GM23248 (cell line): ENCODE measurements around the gene SAMD14. TPM values are rescaled to one million over a fixed set of nuclear protein-coding genes. Genes with fewer than 3 reads are reported as not detected.

Source experiments
- DNase-seq: peaks from one replicate; pipeline ENCODE4 v3.0.0-alpha.2; 2015
- H2AFZ ChIP-seq: fragments of 200-600 bp; sonication (generic); 2 replicates; pipeline ENCODE4 v1.6.1; 2016; ENCODE audit warnings: antibody characterized with exemption
- H3F3A ChIP-seq: fragments of 200-600 bp; sonication (generic); 2 replicates; pipeline ENCODE4 v1.6.1; 2016; ENCODE audit warnings: mild to moderate bottlenecking, antibody characterized with exemption, mixed run types; ENCODE audit not compliant: insufficient read depth
- H3K27ac ChIP-seq: fragments of 200-600 bp; sonication (generic); 2 replicates; pipeline ENCODE4 v1.5.1; 2016; ENCODE audit warnings: mild to moderate bottlenecking
- H3K27me3 ChIP-seq: fragments of 200-600 bp; sonication (generic); replicated peaks from 2 replicates; pipeline ENCODE4 v1.6.1; 2016; ENCODE audit warnings: mild to moderate bottlenecking; ENCODE audit not compliant: insufficient read depth
- H3K36me3 ChIP-seq: fragments of 200-600 bp; sonication (generic); 2 replicates; pipeline ENCODE4 v1.6.1; 2016; ENCODE audit warnings: low read depth, mild to moderate bottlenecking
- H3K4me1 ChIP-seq: fragments of 200-600 bp; sonication (generic); 2 replicates; pipeline ENCODE4 v1.6.1; 2016; ENCODE audit warnings: mild to moderate bottlenecking; ENCODE audit not compliant: insufficient read depth
- H3K4me2 ChIP-seq: fragments of 200-600 bp; sonication (generic); one replicate; pipeline ENCODE4 v1.6.1; 2016; ENCODE audit warnings: mild to moderate bottlenecking; ENCODE audit not compliant: unreplicated experiment
- H3K4me3 ChIP-seq: fragments of 200-600 bp; sonication (generic); 2 replicates; pipeline ENCODE4 v1.5.1; 2016; ENCODE audit warnings: mild to moderate bottlenecking
- H3K79me2 ChIP-seq: fragments of 200-600 bp; sonication (generic); 2 replicates; pipeline ENCODE4 v1.6.1; 2016; ENCODE audit warnings: mild to moderate bottlenecking; ENCODE audit not compliant: insufficient read depth
- H3K9ac ChIP-seq: fragments of 200-600 bp; sonication (generic); 2 replicates; pipeline ENCODE4 v1.6.1; 2016; ENCODE audit warnings: mild to moderate bottlenecking
- H3K9me2 ChIP-seq: fragments of 200-600 bp; sonication (generic); 2 replicates; pipeline ENCODE4 v1.6.1; 2016; ENCODE audit warnings: mixed run types, mild to moderate bottlenecking, moderate library complexity; ENCODE audit not compliant: insufficient read depth
- H3K9me3 ChIP-seq: fragments of 200-600 bp; sonication (generic); one replicate; pipeline ENCODE4 v1.6.1; 2017; ENCODE audit warnings: low read depth
- H4K20me1 ChIP-seq: fragments of 200-600 bp; sonication (generic); 2 replicates; pipeline ENCODE4 v1.6.0; 2016; ENCODE audit not compliant: insufficient read depth
- EZH2 ChIP-seq: fragments of 200-600 bp; sonication (generic); IDR thresholded peaks from 2 replicates; pipeline ENCODE4 v1.6.1; 2018; ENCODE audit warnings: antibody characterized with exemption, mild to moderate bottlenecking; ENCODE audit not compliant: insufficient read depth, poor library complexity, severe bottlenecking
- EZH2phosphoT487 ChIP-seq: fragments of 200-600 bp; sonication (generic); IDR thresholded peaks from 2 replicates; pipeline ENCODE4 v1.6.1; 2018; ENCODE audit warnings: antibody characterized with exemption, moderate library complexity, mild to moderate bottlenecking, low read depth; ENCODE audit not compliant: insufficient read depth
- WGBS, 2 experiments: methylation state at CpG; one replicate each; pipeline ENCODE4 v1.1.6; 2015 to 2017; ENCODE audit warnings: low lambda C conversion rate in 2 of 2, low coverage in 1 of 2; ENCODE audit errors: missing lambda C conversion rate in 2 of 2; 5-methylcytosine and 5-hydroxymethylcytosine counted together
- in situ Hi-C: fragments of 300-500 bp; cut with MboI; formaldehyde crosslinking; loops from 2 replicates; pipeline ENCODE4 v1.15.0; 2020
- polyA plus RNA-seq: library from polyadenylated mRNA; unstranded; fragments of >200 nt; fragmentation: Nextera tagmentation; extraction: Ambion mirVana; gene quantifications from 2 replicates; pipeline ENCODE4 v1.2.1, GENCODE V29; 2016
- total RNA-seq: library from RNA; depleted of rRNA; stranded (reverse); fragments of >200 nt; shearing (Covaris generic); gene quantifications from 2 replicates; pipeline ENCODE4 v1.2.3, GENCODE V29; 2014

The SAMD14 gene
- total and polyA plus RNA-seq, 2 experiments from 2014 or later = 1.3 to 3.0 TPM

GRCh38 chr17:50094753-50095619, 35.0 kb downstream of the SAMD14 start, which contains the start of gene PDK2:
TSS of gene PDK2 (plus strand) at chr17:50095351. CDS start at chr17:50095436, 85 bp downstream.
- in situ Hi-C loops = loop anchor here (10.0 kb wide), 1 partner anchor 200 kb away; no protein-coding TSS in a partner anchor
- peaks cover 57% of the 10 kb centered on the region for H3F3A ChIP-seq
- no peaks in the 10 kb centered on the region for H3K9me2 ChIP-seq
- no peak for TF ChIP-seq EZH2
- peak within 1 kb of the TSS; percentile 86 for H3K4me3 ChIP-seq
- H2AFZ ChIP-seq = peak within 1 kb of the TSS; percentile 86
- no peaks in the 10 kb centered on the region for H3K27me3 ChIP-seq
- peaks cover 7% of the 10 kb centered on the region; the same call in 1 of the 2 replicates for H3K79me2 ChIP-seq
- 0 out of 2 replicates have a peak, but pooled peaks cover 13% of the 10 kb centered on the region for H3K36me3 ChIP-seq
- peak within 1 kb of the TSS; percentile 87 for H3K9ac ChIP-seq
- 1% methylated on average over 47 to 61 of the region's 68 CpGs for WGBS, 2 experiments
- H3K4me2 ChIP-seq = peak within 1 kb of the TSS; percentile 93
- H3K27ac ChIP-seq = peak within 1 kb of the TSS; percentile 36
- no peaks in the 10 kb centered on the region for H4K20me1 ChIP-seq
- peak; percentile 98 for DNase-seq
- H3K4me1 ChIP-seq = peaks cover 4% of the 10 kb centered on the region; the same call in 1 of the 2 replicates
- no peaks in the 10 kb centered on the region for H3K9me3 ChIP-seq

DNA sequence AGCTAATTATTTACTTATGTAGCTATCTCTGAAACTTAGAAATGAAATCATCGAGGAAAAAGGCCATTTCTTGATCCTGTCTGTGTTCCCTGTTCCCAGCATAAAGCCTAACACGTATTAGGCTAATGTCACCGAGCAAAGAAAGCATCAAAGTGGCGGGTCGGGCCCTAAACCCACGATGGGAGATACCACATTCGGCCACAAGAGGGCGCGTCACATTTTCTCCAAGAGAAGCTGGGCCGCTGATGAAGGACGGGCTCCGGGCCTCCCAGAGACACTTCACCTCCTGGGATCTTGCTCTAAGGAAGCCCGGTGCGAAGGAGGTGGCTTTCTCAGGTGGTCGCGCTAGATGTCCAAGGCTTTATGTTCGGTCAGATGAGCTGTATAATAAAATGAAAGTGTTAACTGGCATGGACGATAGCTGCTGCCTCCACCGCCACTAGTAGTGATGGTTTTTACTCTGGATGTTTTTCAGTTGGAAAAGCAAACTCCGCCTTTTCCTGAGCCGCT, 35.7 kb downstream of the SAMD14 start:
- Histone ChIP-seq H3K9ac (peak overlapping the region; percentile 62), H3K4me3 (peak overlapping the region; percentile 86), H3F3A (peaks cover 50% of the 10 kb centered on the region), H3K27ac (peak overlapping the region; percentile 36), H3K4me2 (peak overlapping the region; percentile 93), H4K20me1 (no peaks in the 10 kb centered on the region), H3K79me2 (peaks cover 7% of the 10 kb centered on the region; the same call in 1 of the 2 replicates), H3K27me3 (no peaks in the 10 kb centered on the region), H2AFZ (peak overlapping the region; percentile 86), H3K4me1 (no peaks in the 10 kb centered on the region), H3K9me2 (no peaks in the 10 kb centered on the region), H3K9me3 (no peaks in the 10 kb centered on the region), H3K36me3 (peaks cover 19% of the 10 kb centered on the region; the same call in 1 of the 2 replicates)
- DNase-seq = peak; percentile 91
- in situ Hi-C loops = loop anchor here (10.0 kb wide), 1 partner anchor 201 kb away; no protein-coding TSS in a partner anchor
- no peak for TF ChIP-seq EZH2phosphoT487
- no peak for TF ChIP-seq EZH2
- 1 to 2% methylated on average over 21 of the region's 21 CpGs for WGBS, 2 experiments

DNA sequence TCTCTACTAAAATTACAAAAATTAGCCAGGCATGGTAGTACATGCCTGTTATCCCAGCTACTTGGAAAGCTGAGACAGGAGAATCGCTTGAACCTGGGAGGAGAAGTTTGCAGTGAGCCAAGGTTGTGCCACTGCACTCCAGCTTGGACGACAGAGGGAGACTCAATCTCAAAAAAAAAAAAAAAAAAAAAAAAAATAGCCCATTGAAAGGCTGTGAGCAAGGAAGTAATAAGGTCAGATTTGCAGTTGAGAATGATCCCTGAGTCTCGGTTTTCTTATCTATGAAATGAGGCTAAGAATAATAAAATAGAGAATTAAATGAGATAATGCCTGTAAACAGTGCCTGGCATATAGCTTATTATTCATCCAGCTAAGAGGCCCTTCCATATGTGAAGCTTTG, 36.2 kb downstream of the SAMD14 start:
- Histone ChIP-seq H2AFZ (peak overlapping the region; percentile 86), H3K9me2 (no peaks in the 10 kb centered on the region), H3F3A (peaks cover 47% of the 10 kb centered on the region), H3K27me3 (no peaks in the 10 kb centered on the region), H4K20me1 (no peaks in the 10 kb centered on the region), H3K9ac (no peak overlapping the region), H3K27ac (peak overlapping the region; percentile 10), H3K79me2 (peaks cover 7% of the 10 kb centered on the region; the same call in 1 of the 2 replicates), H3K36me3 (peaks cover 24% of the 10 kb centered on the region; the same call in 1 of the 2 replicates), H3K4me3 (0 out of 2 replicates have a peak overlapping the region, but pooled peaks have one; percentile 86), H3K4me1 (no peaks in the 10 kb centered on the region), H3K4me2 (peak overlapping the region; percentile 93), H3K9me3 (no peaks in the 10 kb centered on the region)
- TF ChIP-seq EZH2phosphoT487 = no peak
- TF ChIP-seq EZH2 = no peak
- 20 to 39% methylated on average over 3 of the region's 3 CpGs for WGBS, 2 experiments
- in situ Hi-C loops = loop anchor here (10.0 kb wide), 1 partner anchor 201 kb away; no protein-coding TSS in a partner anchor
- DNase-seq = no peak

GRCh38 chr17:50093246-50093645, 36.7 kb downstream of the SAMD14 start:
- H3K4me3 ChIP-seq = no peak overlapping the region
- H3F3A ChIP-seq = peaks cover 47% of the 10 kb centered on the region
- no peak overlapping the region for H2AFZ ChIP-seq
- no peak for DNase-seq
- H3K36me3 ChIP-seq = peaks cover 26% of the 10 kb centered on the region; the same call in 1 of the 2 replicates
- TF ChIP-seq EZH2 (no peak), EZH2phosphoT487 (no peak)
- in situ Hi-C loops = loop anchor here (10.0 kb wide), 1 partner anchor 202 kb away; no protein-coding TSS in a partner anchor
- H3K9ac ChIP-seq = no peak overlapping the region
- H3K9me3 ChIP-seq = no peaks in the 10 kb centered on the region
- H3K27me3 ChIP-seq = no peaks in the 10 kb centered on the region
- no peak overlapping the region for H3K4me2 ChIP-seq
- peaks cover 7% of the 10 kb centered on the region; the same call in 1 of the 2 replicates for H3K79me2 ChIP-seq
- no peak overlapping the region for H3K27ac ChIP-seq
- 96 to 98% methylated on average over 3 of the region's 3 CpGs for WGBS, 2 experiments
- H3K9me2 ChIP-seq = no peaks in the 10 kb centered on the region
- no peaks in the 10 kb centered on the region for H4K20me1 ChIP-seq
- H3K4me1 ChIP-seq = no peaks in the 10 kb centered on the region
